HEK293 (cell line): ENCODE results near the gene MXI1.

Experiments used
- GLI2 ChIP-seq: fragments of 450-650 bp; formaldehyde crosslinking; IDR thresholded peaks from 2 replicates; pipeline ENCODE4; 2017; ENCODE audit warnings: missing biosample characterization, missing genetic modification characterization, low read depth, borderline replicate concordance
- GLIS2 ChIP-seq: fragments of 450-650 bp; formaldehyde crosslinking; IDR thresholded peaks from 2 replicates; pipeline ENCODE4 v1.5.1; 2016; ENCODE audit warnings: missing biosample characterization, missing genetic modification characterization
- RBAK ChIP-seq: fragments of 450-650 bp; formaldehyde crosslinking; IDR thresholded peaks from 2 replicates; pipeline ENCODE4 v1.5.1; 2016; ENCODE audit warnings: missing biosample characterization, missing genetic modification characterization
- YY1 ChIP-seq: fragments of 450-650 bp; formaldehyde crosslinking; IDR thresholded peaks from 2 replicates; pipeline ENCODE4 v1.5.1; 2018; ENCODE audit warnings: missing biosample characterization, missing genetic modification characterization
- ZBTB21 ChIP-seq: fragments of 450-650 bp; formaldehyde crosslinking; IDR thresholded peaks from 2 replicates; pipeline ENCODE4 v1.5.1; 2017; ENCODE audit warnings: missing biosample characterization, missing genetic modification characterization
- ZBTB49 ChIP-seq: fragments of 450-650 bp; formaldehyde crosslinking; IDR thresholded peaks from 2 replicates; pipeline ENCODE4 v1.5.1; 2016; ENCODE audit warnings: missing biosample characterization, missing genetic modification characterization, low read depth
- ZBTB7A ChIP-seq: fragments of 450-650 bp; formaldehyde crosslinking; IDR thresholded peaks from 2 replicates; pipeline ENCODE4 v1.5.1; 2016; ENCODE audit warnings: low read depth, missing biosample characterization, missing genetic modification characterization
- ZFP41 ChIP-seq: fragments of 450-650 bp; formaldehyde crosslinking; IDR thresholded peaks from 2 replicates; pipeline ENCODE4 v1.5.1; 2016; ENCODE audit warnings: missing biosample characterization, missing genetic modification characterization, borderline replicate concordance
- ZNF112 ChIP-seq: fragments of 450-650 bp; formaldehyde crosslinking; IDR thresholded peaks from 2 replicates; pipeline ENCODE4 v1.5.0; 2017; ENCODE audit warnings: missing biosample characterization, missing genetic modification characterization
- ZNF138 ChIP-seq: fragments of 450-650 bp; formaldehyde crosslinking; IDR thresholded peaks from 2 replicates; pipeline ENCODE4 v1.5.1; 2016; ENCODE audit warnings: missing biosample characterization, missing genetic modification characterization, borderline replicate concordance
- ZNF174 ChIP-seq: fragments of 450-650 bp; formaldehyde crosslinking; IDR thresholded peaks from 2 replicates; pipeline ENCODE4 v1.5.0; 2017; ENCODE audit warnings: missing biosample characterization, mild to moderate bottlenecking, missing genetic modification characterization
- ZNF214 ChIP-seq: fragments of 450-650 bp; formaldehyde crosslinking; IDR thresholded peaks from 2 replicates; pipeline ENCODE4 v1.5.1; 2017; ENCODE audit warnings: missing biosample characterization, mild to moderate bottlenecking, missing genetic modification characterization, borderline replicate concordance
- ZNF221 ChIP-seq: fragments of 450-650 bp; formaldehyde crosslinking; IDR thresholded peaks from 2 replicates; pipeline ENCODE4 v1.5.1; 2017; ENCODE audit warnings: missing biosample characterization, missing genetic modification characterization, borderline replicate concordance
- ZNF24 ChIP-seq: fragments of 450-650 bp; formaldehyde crosslinking; IDR thresholded peaks from 2 replicates; pipeline ENCODE4 v1.5.1; 2016; ENCODE audit warnings: missing biosample characterization, missing genetic modification characterization
- ZNF302 ChIP-seq: fragments of 450-650 bp; formaldehyde crosslinking; IDR thresholded peaks from 2 replicates; pipeline ENCODE4 v1.5.1; 2016; ENCODE audit warnings: missing biosample characterization, missing genetic modification characterization, low read depth
- ZNF335 ChIP-seq: fragments of 450-650 bp; formaldehyde crosslinking; conservative IDR thresholded peaks from 2 replicates; pipeline ENCODE4 v1.5.1; 2016; ENCODE audit warnings: missing biosample characterization, missing genetic modification characterization
- ZNF354C ChIP-seq: fragments of 450-650 bp; formaldehyde crosslinking; IDR thresholded peaks from 2 replicates; pipeline ENCODE4 v1.5.1; 2016; ENCODE audit warnings: missing biosample characterization, missing genetic modification characterization, low read depth, borderline replicate concordance
- ZNF48 ChIP-seq: fragments of 450-650 bp; formaldehyde crosslinking; IDR thresholded peaks from 2 replicates; pipeline ENCODE4 v1.5.1; 2016; ENCODE audit warnings: missing biosample characterization, missing genetic modification characterization
- ZNF514 ChIP-seq: fragments of 450-650 bp; formaldehyde crosslinking; IDR thresholded peaks from 2 replicates; pipeline ENCODE4 v1.5.1; 2016; ENCODE audit warnings: missing biosample characterization, missing genetic modification characterization
- ZNF610 ChIP-seq: fragments of 450-650 bp; formaldehyde crosslinking; IDR thresholded peaks from 2 replicates; pipeline ENCODE4 v1.5.1; 2016; ENCODE audit warnings: missing biosample characterization, missing genetic modification characterization, borderline replicate concordance
- ZNF624 ChIP-seq: fragments of 450-650 bp; formaldehyde crosslinking; IDR thresholded peaks from 2 replicates; pipeline ENCODE4 v1.5.1; 2017; ENCODE audit warnings: missing biosample characterization, missing genetic modification characterization
- ZNF785 ChIP-seq: fragments of 450-650 bp; formaldehyde crosslinking; IDR thresholded peaks from 2 replicates; pipeline ENCODE4 v1.5.1; 2016; ENCODE audit warnings: missing biosample characterization, missing genetic modification characterization
- ZNF791 ChIP-seq: fragments of 450-650 bp; formaldehyde crosslinking; IDR thresholded peaks from 2 replicates; pipeline ENCODE4 v1.5.1; 2016; ENCODE audit warnings: missing biosample characterization, missing genetic modification characterization
- ZNF843 ChIP-seq: fragments of 450-650 bp; formaldehyde crosslinking; IDR thresholded peaks from 2 replicates; pipeline ENCODE4 v1.5.1; 2016; ENCODE audit warnings: missing biosample characterization, missing genetic modification characterization
- TF ChIP-seq, protein P1 (sequence below): fragments of 450-650 bp; formaldehyde crosslinking; IDR thresholded peaks from 2 replicates; pipeline ENCODE4 v1.5.1; 2016; ENCODE audit warnings: missing biosample characterization, missing genetic modification characterization
- TF ChIP-seq, protein P2 (sequence below): fragments of 450-650 bp; formaldehyde crosslinking; IDR thresholded peaks from 2 replicates; pipeline ENCODE4 v1.5.1; 2016; ENCODE audit warnings: missing biosample characterization, missing genetic modification characterization, borderline replicate concordance
- TF ChIP-seq, protein P3 (sequence below): fragments of 450-650 bp; formaldehyde crosslinking; IDR thresholded peaks from 2 replicates; pipeline ENCODE4 v1.5.1; 2017; ENCODE audit warnings: missing biosample characterization, missing genetic modification characterization
- TF ChIP-seq, protein P4 (sequence below): fragments of 450-650 bp; IDR thresholded peaks from 2 replicates; pipeline ENCODE4 v1.5.1; 2018; ENCODE audit warnings: missing biosample characterization, mild to moderate bottlenecking, missing genetic modification characterization

The MXI1 gene

DNA sequence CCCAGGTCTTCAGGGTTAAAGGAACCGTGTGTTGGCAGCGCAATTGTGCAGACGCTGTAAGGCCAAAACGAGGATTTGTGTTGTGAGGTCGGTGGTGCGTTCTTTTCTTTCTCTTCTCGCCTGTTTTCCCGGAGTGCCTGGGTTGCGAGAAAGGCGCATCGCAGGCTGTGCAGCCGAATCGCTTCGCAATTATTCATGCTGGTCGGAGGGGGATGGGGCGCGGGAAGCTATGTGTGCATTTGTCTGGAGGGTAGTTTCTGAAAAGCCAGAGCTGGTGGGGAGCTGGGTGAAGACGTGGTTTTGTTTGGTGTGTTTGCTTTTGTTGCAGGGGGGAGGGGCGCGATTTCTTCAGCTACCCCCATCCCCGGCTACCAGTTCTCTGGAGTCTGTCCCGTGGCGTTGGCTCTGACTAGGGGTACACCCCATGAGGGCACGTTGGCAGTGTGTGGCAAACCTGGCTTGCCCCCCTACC is 2.1 kb downstream of the MXI1 start (continued):
- TF ChIP-seq ZNF354C (tag by site-specific recombination): no peak
- TF ChIP-seq GLIS2 (tag by site-specific recombination): peak; percentile 90
- no peak for TF ChIP-seq ZNF138 (tag by site-specific recombination)
- TF ChIP-seq ZBTB21 (tag by site-specific recombination): no peak; the same call in 1 of the 2 replicates
- no peak for TF ChIP-seq ZNF791 (tag by site-specific recombination)
- TF ChIP-seq, protein P1, sequence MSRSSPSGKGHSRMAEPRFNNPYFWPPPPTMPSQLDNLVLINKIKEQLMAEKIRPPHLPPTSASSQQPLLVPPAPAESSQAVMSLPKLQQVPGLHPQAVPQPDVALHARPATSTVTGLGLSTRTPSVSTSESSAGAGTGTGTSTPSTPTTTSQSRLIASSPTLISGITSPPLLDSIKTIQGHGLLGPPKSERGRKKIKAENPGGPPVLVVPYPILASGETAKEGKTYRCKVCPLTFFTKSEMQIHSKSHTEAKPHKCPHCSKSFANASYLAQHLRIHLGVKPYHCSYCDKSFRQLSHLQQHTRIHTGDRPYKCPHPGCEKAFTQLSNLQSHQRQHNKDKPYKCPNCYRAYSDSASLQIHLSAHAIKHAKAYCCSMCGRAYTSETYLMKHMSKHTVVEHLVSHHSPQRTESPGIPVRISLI (tag by site-specific recombination): no peak
- peak; percentile 45 for TF ChIP-seq ZNF610 (tag by site-specific recombination)
- TF ChIP-seq, protein P2, sequence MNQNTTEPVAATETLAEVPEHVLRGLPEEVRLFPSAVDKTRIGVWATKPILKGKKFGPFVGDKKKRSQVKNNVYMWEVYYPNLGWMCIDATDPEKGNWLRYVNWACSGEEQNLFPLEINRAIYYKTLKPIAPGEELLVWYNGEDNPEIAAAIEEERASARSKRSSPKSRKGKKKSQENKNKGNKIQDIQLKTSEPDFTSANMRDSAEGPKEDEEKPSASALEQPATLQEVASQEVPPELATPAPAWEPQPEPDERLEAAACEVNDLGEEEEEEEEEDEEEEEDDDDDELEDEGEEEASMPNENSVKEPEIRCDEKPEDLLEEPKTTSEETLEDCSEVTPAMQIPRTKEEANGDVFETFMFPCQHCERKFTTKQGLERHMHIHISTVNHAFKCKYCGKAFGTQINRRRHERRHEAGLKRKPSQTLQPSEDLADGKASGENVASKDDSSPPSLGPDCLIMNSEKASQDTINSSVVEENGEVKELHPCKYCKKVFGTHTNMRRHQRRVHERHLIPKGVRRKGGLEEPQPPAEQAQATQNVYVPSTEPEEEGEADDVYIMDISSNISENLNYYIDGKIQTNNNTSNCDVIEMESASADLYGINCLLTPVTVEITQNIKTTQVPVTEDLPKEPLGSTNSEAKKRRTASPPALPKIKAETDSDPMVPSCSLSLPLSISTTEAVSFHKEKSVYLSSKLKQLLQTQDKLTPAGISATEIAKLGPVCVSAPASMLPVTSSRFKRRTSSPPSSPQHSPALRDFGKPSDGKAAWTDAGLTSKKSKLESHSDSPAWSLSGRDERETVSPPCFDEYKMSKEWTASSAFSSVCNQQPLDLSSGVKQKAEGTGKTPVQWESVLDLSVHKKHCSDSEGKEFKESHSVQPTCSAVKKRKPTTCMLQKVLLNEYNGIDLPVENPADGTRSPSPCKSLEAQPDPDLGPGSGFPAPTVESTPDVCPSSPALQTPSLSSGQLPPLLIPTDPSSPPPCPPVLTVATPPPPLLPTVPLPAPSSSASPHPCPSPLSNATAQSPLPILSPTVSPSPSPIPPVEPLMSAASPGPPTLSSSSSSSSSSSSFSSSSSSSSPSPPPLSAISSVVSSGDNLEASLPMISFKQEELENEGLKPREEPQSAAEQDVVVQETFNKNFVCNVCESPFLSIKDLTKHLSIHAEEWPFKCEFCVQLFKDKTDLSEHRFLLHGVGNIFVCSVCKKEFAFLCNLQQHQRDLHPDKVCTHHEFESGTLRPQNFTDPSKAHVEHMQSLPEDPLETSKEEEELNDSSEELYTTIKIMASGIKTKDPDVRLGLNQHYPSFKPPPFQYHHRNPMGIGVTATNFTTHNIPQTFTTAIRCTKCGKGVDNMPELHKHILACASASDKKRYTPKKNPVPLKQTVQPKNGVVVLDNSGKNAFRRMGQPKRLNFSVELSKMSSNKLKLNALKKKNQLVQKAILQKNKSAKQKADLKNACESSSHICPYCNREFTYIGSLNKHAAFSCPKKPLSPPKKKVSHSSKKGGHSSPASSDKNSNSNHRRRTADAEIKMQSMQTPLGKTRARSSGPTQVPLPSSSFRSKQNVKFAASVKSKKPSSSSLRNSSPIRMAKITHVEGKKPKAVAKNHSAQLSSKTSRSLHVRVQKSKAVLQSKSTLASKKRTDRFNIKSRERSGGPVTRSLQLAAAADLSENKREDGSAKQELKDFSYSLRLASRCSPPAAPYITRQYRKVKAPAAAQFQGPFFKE: peak; percentile 72; the same call in 1 of the 2 replicates
- TF ChIP-seq ZNF624 (tag by site-specific recombination): no peak
- no peak; the same call in 1 of the 2 replicates for TF ChIP-seq ZNF335 (tag by site-specific recombination)
- TF ChIP-seq GLI2 (tag by site-specific recombination): no peak
- TF ChIP-seq, protein P3, sequence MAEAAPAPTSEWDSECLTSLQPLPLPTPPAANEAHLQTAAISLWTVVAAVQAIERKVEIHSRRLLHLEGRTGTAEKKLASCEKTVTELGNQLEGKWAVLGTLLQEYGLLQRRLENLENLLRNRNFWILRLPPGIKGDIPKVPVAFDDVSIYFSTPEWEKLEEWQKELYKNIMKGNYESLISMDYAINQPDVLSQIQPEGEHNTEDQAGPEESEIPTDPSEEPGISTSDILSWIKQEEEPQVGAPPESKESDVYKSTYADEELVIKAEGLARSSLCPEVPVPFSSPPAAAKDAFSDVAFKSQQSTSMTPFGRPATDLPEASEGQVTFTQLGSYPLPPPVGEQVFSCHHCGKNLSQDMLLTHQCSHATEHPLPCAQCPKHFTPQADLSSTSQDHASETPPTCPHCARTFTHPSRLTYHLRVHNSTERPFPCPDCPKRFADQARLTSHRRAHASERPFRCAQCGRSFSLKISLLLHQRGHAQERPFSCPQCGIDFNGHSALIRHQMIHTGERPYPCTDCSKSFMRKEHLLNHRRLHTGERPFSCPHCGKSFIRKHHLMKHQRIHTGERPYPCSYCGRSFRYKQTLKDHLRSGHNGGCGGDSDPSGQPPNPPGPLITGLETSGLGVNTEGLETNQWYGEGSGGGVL (tag by site-specific recombination): peak; percentile 82
- no peak for TF ChIP-seq ZNF174
- peak; percentile 56 for TF ChIP-seq ZNF843
- TF ChIP-seq ZNF48 (tag by site-specific recombination): no peak
- no peak for TF ChIP-seq ZBTB49 (tag by site-specific recombination)
- no peak for TF ChIP-seq ZNF214 (tag by site-specific recombination)
- TF ChIP-seq ZFP41 (tag by site-specific recombination): no peak
- TF ChIP-seq RBAK (tag by site-specific recombination): no peak
- no peak for TF ChIP-seq ZNF302 (tag by site-specific recombination)
- TF ChIP-seq, protein P4, sequence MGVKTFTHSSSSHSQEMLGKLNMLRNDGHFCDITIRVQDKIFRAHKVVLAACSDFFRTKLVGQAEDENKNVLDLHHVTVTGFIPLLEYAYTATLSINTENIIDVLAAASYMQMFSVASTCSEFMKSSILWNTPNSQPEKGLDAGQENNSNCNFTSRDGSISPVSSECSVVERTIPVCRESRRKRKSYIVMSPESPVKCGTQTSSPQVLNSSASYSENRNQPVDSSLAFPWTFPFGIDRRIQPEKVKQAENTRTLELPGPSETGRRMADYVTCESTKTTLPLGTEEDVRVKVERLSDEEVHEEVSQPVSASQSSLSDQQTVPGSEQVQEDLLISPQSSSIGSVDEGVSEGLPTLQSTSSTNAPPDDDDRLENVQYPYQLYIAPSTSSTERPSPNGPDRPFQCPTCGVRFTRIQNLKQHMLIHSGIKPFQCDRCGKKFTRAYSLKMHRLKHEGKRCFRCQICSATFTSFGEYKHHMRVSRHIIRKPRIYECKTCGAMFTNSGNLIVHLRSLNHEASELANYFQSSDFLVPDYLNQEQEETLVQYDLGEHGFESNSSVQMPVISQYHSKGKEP: peak; percentile 62; the same call in 1 of the 2 replicates
- TF ChIP-seq ZNF514: no peak
- TF ChIP-seq ZNF24 (tag by site-specific recombination): peak; percentile 90
- TF ChIP-seq ZNF221 (tag by site-specific recombination): no peak
- TF ChIP-seq ZNF112: no peak
- peak; percentile 89 for TF ChIP-seq ZBTB7A (tag by site-specific recombination)
- no peak for TF ChIP-seq ZNF785 (tag by site-specific recombination)
- no peak for TF ChIP-seq YY1 (tag by site-specific recombination)
